Gastrocnemius medialis (tissue), 4 donors: ENCODE data around the gene TAPBP. TPM values are rescaled to one million over a fixed set of nuclear protein-coding genes. Genes with fewer than 3 reads are reported as not detected.
"Not testable (repeated sequence)": the region's sequence is repeated elsewhere in the genome, so short reads cannot be mapped to it uniquely, and the experiment has no call there.

ENCODE experiments used
- ATAC-seq, 2 donors: fragments of 150-250 bp; one replicate each; pipeline ENCODE4 v1.9.1; 2016
- DNase-seq, 2 donors: peaks; one replicate each; pipeline ENCODE4 v3.0.0-alpha.2; 2019
- H3K27ac ChIP-seq, 4 donors: fragments of 200-600 bp; sonication (generic); 1 replicate in 1 of 4; 2 replicates in 3 of 4; pipeline ENCODE4 v1.5.1; 2016 to 2018; ENCODE audit warnings: mild to moderate bottlenecking in 2 of 4, moderate library complexity in 1 of 4
- H3K27me3 ChIP-seq, 3 donors: fragments of 200-600 bp; sonication (generic) in 2 of 3; 1 replicate in 1 of 3; 2 replicates in 2 of 3; pipeline versions ENCODE4 v1.5.1 to v1.6.0; 2016 to 2019; ENCODE audit warnings: mild to moderate bottlenecking in 1 of 3, moderate library complexity in 1 of 3
- H3K36me3 ChIP-seq, 2 donors: fragments of 200-600 bp; sonication (generic) in 1 of 2; one replicate each; pipeline ENCODE4 v1.5.1; 2017 to 2018
- H3K4me1 ChIP-seq, 2 donors: fragments of 200-600 bp; sonication (generic) in 1 of 2; one replicate each; pipeline ENCODE4 v1.5.1; 2016 to 2017; ENCODE audit warnings: mild to moderate bottlenecking in 2 of 2
- H3K4me3 ChIP-seq, 4 donors: fragments of 200-600 bp; sonication (generic) in 3 of 4; 1 replicate in 1 of 4; 2 replicates in 3 of 4; pipeline ENCODE4 v1.5.1; 2016 to 2019; ENCODE audit warnings: mild to moderate bottlenecking in 2 of 4
- H3K9me3 ChIP-seq, 3 donors: fragments of 200-600 bp; sonication (generic) in 2 of 3; 1 replicate in 1 of 3; 2 replicates in 2 of 3; pipeline ENCODE4 v1.5.1; 2016 to 2019
- CTCF ChIP-seq, 5 experiments: fragments of 450-650 bp in 3 of 5; fragments of 200-600 bp in 2 of 5; sonication (generic) in 2 of 5; IDR thresholded peaks in 4 of 5; conservative IDR thresholded peaks in 1 of 5; 1 replicate in 4 of 5; 2 replicates in 1 of 5; pipeline ENCODE4 v1.5.1; 2016 to 2019; ENCODE audit warnings: antibody characterized with exemption in 5 of 5, mild to moderate bottlenecking in 3 of 5, moderate library complexity in 3 of 5
- POLR2A ChIP-seq, 2 donors: fragments of 450-650 bp; IDR thresholded peaks; one replicate each; pipeline ENCODE4 v1.6.1; 2017; ENCODE audit warnings: antibody characterized with exemption in 2 of 2, mild to moderate bottlenecking in 2 of 2, moderate library complexity in 2 of 2
- in situ Hi-C, 4 donors: fragments of 200-750 bp; cut with MboI; loops; one replicate each; pipeline versions ENCODE4 v1.15.0 to v1.8.0; 2017; ENCODE audit warnings: low sequenced_read_pairs in 4 of 4
- intact Hi-C: fragments of 100-400 bp; cut with DNase I; formaldehyde crosslinking; loops from one replicate; pipeline ENCODE4 v1.15.1; 2023; ENCODE audit warnings: low total_unique reads
- total RNA-seq, 4 donors: library from RNA; depleted of rRNA; stranded (reverse); fragments of >200 nt; gene quantifications; one replicate each; pipeline versions ENCODE4 v1.1.0 to v1.2.3, GENCODE V29; 2016

Gene TAPBP
- total RNA-seq, result 10 to 100 TPM; 15.9 to 42.4 (median 36.5) TPM

- TF ChIP-seq CTCF (IDR thresholded peaks at IDR 0.05 in 4 of 5, conservative IDR thresholded peaks at IDR 0.05 in 1 of 5), result no peak
- TF ChIP-seq POLR2A (IDR thresholded peaks at IDR 0.05), result peak; percentile 29 to 53
- intact Hi-C loops, result loop anchor here (10.0 kb wide), 2 partner anchors 411 to 1139 kb away; partner anchors contain the start of genes AGPAT1 and RNF5
- in situ Hi-C loops, result no loop called here
Measured at GRCh38 chr6:33313709-33314514, at the start of gene TAPBP. TSS of gene TAPBP (minus strand) at chr6:33314078. CDS start at chr6:33314041, 37 bp downstream.

GRCh38 chr6:33363486-33363885 lies 49.6 kb upstream of the TAPBP start:
- H3K36me3 ChIP-seq, ATAC-seq, DNase-seq, H3K4me3 ChIP-seq, in situ Hi-C loops, H3K4me1 ChIP-seq, H3K27me3 ChIP-seq, H3K27ac ChIP-seq, H3K9me3 ChIP-seq, intact Hi-C loops: not testable (repeated sequence)

More at GRCh38 chr6:33313709-33314514, at the start of gene TAPBP:
- peak within 1 kb of the TSS; percentile 86 to 94 (median 94) for H3K27ac ChIP-seq
- DNase-seq (peak; percentile 32 to 49), ATAC-seq (peak; percentile 6 to 27)
- H3K27me3 ChIP-seq, result no peaks in the 10 kb centered on the region
- peak within 1 kb of the TSS; percentile 89 to 99 (median 96) for H3K4me3 ChIP-seq
- H3K4me1 ChIP-seq, result peaks cover 23 to 50% of the 10 kb centered on the region in 2 donors
- H3K9me3 ChIP-seq, result no peaks in the 10 kb centered on the region
- peaks cover 0 to 5% of the 10 kb centered on the region in 2 donors for H3K36me3 ChIP-seq

GRCh38 chr6:33359331-33359730 lies 45.5 kb upstream of the TAPBP start:
- no peak for TF ChIP-seq POLR2A (IDR thresholded peaks at IDR 0.05)
- TF ChIP-seq CTCF (IDR thresholded peaks at IDR 0.05 in 4 of 5, conservative IDR thresholded peaks at IDR 0.05 in 1 of 5), result no peak
- ATAC-seq (no peak), DNase-seq (no peak)
- in situ Hi-C loops, result no loop called here
- H3K36me3 ChIP-seq, result no peaks in the 10 kb centered on the region
- H3K4me3 ChIP-seq, result no peak overlapping the region
- no peaks in the 10 kb centered on the region for H3K4me1 ChIP-seq
- intact Hi-C loops, result no loop called here
- H3K27ac ChIP-seq, result no peak overlapping the region
- H3K9me3 ChIP-seq, result no peaks in the 10 kb centered on the region
- H3K27me3 ChIP-seq, result no peaks in the 10 kb centered on the region

- intact Hi-C loops, ATAC-seq, H3K27me3 ChIP-seq, H3K9me3 ChIP-seq, H3K36me3 ChIP-seq, DNase-seq, H3K4me3 ChIP-seq, H3K4me1 ChIP-seq, in situ Hi-C loops, H3K27ac ChIP-seq: not testable (repeated sequence)
Measured at GRCh38 chr6:33357160-33357871, 43.4 kb upstream of the TAPBP start.

- H3K27ac ChIP-seq, result no peak overlapping the region
- in situ Hi-C loops, result no loop called here
Measured at GRCh38 chr6:33356295-33356694, 42.4 kb upstream of the TAPBP start.

GRCh38 chr6:33355860-33356259 lies 42.0 kb upstream of the TAPBP start:
- H3K4me1 ChIP-seq, H3K9me3 ChIP-seq, DNase-seq, ATAC-seq, H3K27ac ChIP-seq, H3K27me3 ChIP-seq, H3K36me3 ChIP-seq, intact Hi-C loops, in situ Hi-C loops, H3K4me3 ChIP-seq: not testable (repeated sequence)

More at GRCh38 chr6:33356295-33356694, 42.4 kb upstream of the TAPBP start:
- intact Hi-C loops, result no loop called here
- H3K4me3 ChIP-seq, result no peak overlapping the region
- no peak for ATAC-seq
- no peaks in the 10 kb centered on the region for H3K9me3 ChIP-seq
- DNase-seq, result no peak
- no peak for TF ChIP-seq CTCF (IDR thresholded peaks at IDR 0.05 in 4 of 5, conservative IDR thresholded peaks at IDR 0.05 in 1 of 5)
- TF ChIP-seq POLR2A (IDR thresholded peaks at IDR 0.05), result no peak
- no peaks in the 10 kb centered on the region for H3K27me3 ChIP-seq
- no peaks in the 10 kb centered on the region for H3K36me3 ChIP-seq
- no peaks in the 10 kb centered on the region for H3K4me1 ChIP-seq
